ENCODE measurements around the gene AKTIP.

GRCh38 chr16:53519417-53520091 lies 16.5 kb upstream of the AKTIP start:
- TF ChIP-seq CTCF (IDR thresholded peaks at IDR 0.05) = no peak
- no peak for TF ChIP-seq POLR2A (IDR thresholded peaks at IDR 0.05)
- TF ChIP-seq EP300 (IDR thresholded peaks at IDR 0.05) = no peak

Data from stomach (tissue), 4 donors.